ENCODE measurements around the gene IQUB.
"Not testable (repeated sequence)": the region's sequence is repeated elsewhere in the genome, so short reads cannot be mapped to it uniquely, and the experiment has no call there.

The IQUB gene

DNA sequence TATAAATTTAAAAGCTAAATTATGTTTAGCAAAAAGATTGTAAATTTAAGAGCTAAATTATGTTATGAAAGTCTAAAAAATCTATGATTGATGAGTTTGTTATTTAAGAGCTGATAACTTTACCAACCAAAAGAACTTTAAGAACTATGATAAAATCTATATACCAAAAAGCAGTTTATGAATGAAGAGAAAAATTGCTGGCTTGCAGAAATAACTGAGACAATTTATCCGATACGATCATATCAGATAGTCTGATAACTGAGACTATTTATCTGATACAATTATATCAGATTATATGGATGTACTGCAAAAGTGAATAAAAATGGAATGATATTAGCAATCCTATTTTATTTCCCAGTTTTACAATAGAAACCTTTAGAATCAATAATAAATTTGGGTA is 50.2 kb downstream of the IQUB start:
- Histone ChIP-seq H3K4me3 (no peak overlapping the region), H3K27me3 (no peaks in the 10 kb centered on the region), H3K4me1 (no peaks in the 10 kb centered on the region), H3K27ac (no peak overlapping the region), H3K9me3 (no peaks in the 10 kb centered on the region), H3K36me3 (no peaks in the 10 kb centered on the region)
- no peak for TF ChIP-seq CTCF (IDR thresholded peaks at IDR 0.05)
- no peak for DNase-seq
- intact Hi-C loops (cut with DNase I; ENCODE audit: low total_unique reads), result no loop called here

DNA sequence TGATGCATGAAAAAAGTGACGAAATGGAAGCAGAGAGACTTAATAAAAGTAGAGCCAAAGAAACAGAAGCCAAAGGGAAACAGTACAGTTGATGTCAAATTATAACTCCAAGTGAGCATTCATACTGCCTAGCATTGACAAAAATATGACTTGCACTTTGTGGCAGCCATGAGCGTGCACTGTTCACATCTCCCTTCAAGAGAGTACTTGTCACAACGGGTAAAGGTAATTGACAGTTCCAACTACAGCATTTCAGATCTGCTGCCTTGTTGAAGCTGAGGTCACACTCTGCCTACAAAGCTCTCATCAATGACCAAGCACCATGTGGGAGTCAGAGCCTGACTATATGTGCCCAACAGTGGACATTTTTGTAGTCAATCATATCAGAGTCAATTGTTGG is 54.3 kb downstream of the IQUB start:
- H3K27ac ChIP-seq, result no peak overlapping the region
- H3K4me3 ChIP-seq, result no peak overlapping the region
- TF ChIP-seq CTCF (IDR thresholded peaks at IDR 0.05), result no peak
- H3K36me3 ChIP-seq, result no peaks in the 10 kb centered on the region
- no peaks in the 10 kb centered on the region for H3K27me3 ChIP-seq
- DNase-seq, result no peak
- no peaks in the 10 kb centered on the region for H3K9me3 ChIP-seq
- H3K4me1 ChIP-seq, result no peaks in the 10 kb centered on the region
- intact Hi-C loops (cut with DNase I; ENCODE audit: low total_unique reads), result no loop called here

DNA sequence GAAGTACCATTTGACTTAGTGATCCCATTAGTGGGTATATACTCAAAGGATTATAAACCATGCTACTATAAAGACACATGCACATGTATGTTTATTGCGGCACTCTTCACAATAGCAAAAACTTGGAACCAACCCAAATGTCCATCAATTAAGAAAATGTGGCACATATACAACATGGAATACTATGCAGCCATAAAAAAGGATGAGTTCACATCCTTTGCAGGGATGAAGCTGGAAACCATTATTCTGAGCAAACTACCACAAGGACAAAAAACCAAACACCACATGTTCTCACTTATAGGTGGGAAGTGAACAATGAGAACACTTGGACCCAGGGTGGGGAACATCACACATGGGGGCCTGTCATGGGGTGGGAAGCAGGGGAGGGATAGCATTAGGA is 56.3 kb downstream of the IQUB start:
- H3K27me3 ChIP-seq; H3K36me3 ChIP-seq; DNase-seq; H3K9me3 ChIP-seq; H3K4me1 ChIP-seq; intact Hi-C loops (cut with DNase I; ENCODE audit: low total_unique reads); H3K4me3 ChIP-seq; H3K27ac ChIP-seq: not testable (repeated sequence)

DNA sequence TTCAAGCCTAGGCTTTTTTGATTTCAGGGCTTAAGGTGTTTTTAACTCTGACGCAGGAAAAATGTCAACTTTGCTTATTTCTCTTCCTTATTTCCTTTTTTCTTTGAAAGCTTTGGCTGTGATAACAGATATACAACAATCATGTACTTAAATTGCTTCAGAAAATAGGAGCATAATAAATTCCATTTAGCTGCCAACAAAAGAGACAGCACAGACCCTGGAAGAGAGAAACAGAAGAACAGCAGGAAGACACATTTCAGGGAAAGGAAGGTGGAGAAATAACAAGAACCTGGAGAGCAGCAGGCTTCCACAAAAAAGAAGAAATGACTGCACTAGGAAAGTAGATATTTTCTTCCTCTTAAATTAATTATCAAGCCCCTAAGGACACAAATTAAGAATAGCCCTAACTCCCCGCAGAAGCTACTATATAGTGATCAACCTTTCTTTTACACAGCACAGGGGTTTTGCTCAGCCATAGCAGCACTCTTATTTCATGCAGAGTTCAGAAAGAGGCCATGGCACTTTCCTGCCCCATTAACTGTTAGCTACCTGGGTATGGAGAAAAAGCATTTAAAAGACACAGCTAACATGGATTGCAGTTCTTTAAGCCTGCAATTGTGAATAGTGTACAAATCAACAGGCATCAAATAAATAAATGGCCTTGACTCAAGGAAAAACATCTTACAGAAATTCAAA is 61.5 kb downstream of the IQUB start:
- no peak for TF ChIP-seq CTCF (IDR thresholded peaks at IDR 0.05)
- H3K27me3 ChIP-seq, result no peaks in the 10 kb centered on the region
- no peaks in the 10 kb centered on the region for H3K36me3 ChIP-seq
- H3K4me3 ChIP-seq, result no peak overlapping the region
- H3K4me1 ChIP-seq, result no peaks in the 10 kb centered on the region
- intact Hi-C loops (cut with DNase I; ENCODE audit: low total_unique reads), result no loop called here
- no peaks in the 10 kb centered on the region for H3K9me3 ChIP-seq
- no peak overlapping the region for H3K27ac ChIP-seq
- no peak for DNase-seq

DNA sequence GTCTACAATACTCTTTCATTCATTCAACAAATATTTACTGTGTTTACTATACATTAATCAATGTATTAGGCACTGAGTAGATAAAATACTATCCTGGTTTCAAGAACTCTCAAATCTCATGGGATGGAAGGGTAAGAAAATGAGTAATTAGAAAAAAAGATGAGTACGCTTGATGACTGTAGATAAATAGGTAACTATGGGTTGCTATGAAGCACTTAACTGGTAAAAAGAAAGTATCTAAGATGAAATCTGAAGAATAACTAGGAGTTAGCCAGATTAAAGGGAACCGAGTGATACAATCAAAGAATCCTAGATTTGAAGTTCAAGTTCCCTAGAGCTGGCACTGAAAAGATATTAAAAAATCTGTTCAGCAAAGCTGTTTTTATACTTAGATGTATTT is 62.1 kb downstream of the IQUB start:
- DNase-seq, result no peak

DNA sequence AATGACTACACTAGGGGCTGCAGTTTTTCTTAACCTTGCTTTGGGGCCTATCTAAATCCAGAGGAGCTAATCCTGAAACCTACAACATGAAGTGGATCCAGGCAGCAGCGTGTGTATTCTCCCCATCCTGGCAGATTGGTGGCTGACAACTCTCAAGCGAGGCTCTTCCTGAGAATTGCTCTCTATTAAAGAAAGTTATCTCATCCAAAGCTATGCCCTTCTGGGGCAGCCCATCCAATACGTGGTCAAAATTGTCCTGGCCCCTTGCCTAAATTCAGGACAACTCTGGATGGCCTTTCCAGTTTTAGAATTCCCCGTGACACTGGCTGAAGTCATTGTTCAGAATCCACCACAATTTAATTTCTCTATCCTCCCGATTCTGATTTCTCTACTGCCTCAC is 66.1 kb downstream of the IQUB start:
- intact Hi-C loops (cut with DNase I; ENCODE audit: low total_unique reads), result no loop called here
- Histone ChIP-seq H3K9me3 (no peaks in the 10 kb centered on the region), H3K27me3 (no peaks in the 10 kb centered on the region), H3K27ac (no peak overlapping the region), H3K4me3 (no peak overlapping the region), H3K4me1 (no peaks in the 10 kb centered on the region), H3K36me3 (no peaks in the 10 kb centered on the region)
- no peak for TF ChIP-seq CTCF (IDR thresholded peaks at IDR 0.05)
- DNase-seq, result no peak

More for the DNA sequence above, 62.1 kb downstream of the IQUB start:
- Histone ChIP-seq H3K9me3 (no peaks in the 10 kb centered on the region), H3K27ac (no peak overlapping the region), H3K36me3 (no peaks in the 10 kb centered on the region), H3K27me3 (no peaks in the 10 kb centered on the region), H3K4me1 (no peaks in the 10 kb centered on the region), H3K4me3 (no peak overlapping the region)
- intact Hi-C loops (cut with DNase I; ENCODE audit: low total_unique reads), result no loop called here
- TF ChIP-seq CTCF (IDR thresholded peaks at IDR 0.05), result no peak

Measured in tibial artery (tissue), 4 donors.